Measurements from ENCODE around the gene KRTAP5-2. TPM values are rescaled to one million over a fixed set of nuclear protein-coding genes. Genes with fewer than 3 reads are reported as not detected.

Gene KRTAP5-2
- total and polyA plus RNA-seq, 7 experiments from 2014 or later: not detected

GRCh38 chr11:1548221-1549070 is 49.6 kb downstream of the KRTAP5-2 start:
- Mint-ChIP-seq H3K9me3 (no peaks in the 10 kb centered on the region), H3K36me3 (no peaks in the 10 kb centered on the region), H3K27me3 (peaks cover 17 to 48% (median 20%) of the 10 kb centered on the region in 5 donors), H3K4me1 (peaks cover 0 to 9% (median 0%) of the 10 kb centered on the region in 7 donors), H3K27ac (no peak overlapping the region), H3K4me3 (peak overlapping the region in 5 of 10 donors; percentile 12 to 73 (median 55))
- CTCF ChIA-PET: interaction anchor here (0.7 kb wide), 1 partner anchor 23 kb away, joined by 3 read pairs; no protein-coding TSS in a partner anchor
- no peak overlapping the region for H3K27ac ChIP-seq (ENCODE audit: low read depth, low read length)
- ATAC-seq (no peak), DNase-seq (no peak)
- H3K27me3 ChIP-seq (ENCODE audit: control insufficient read depth in 2 of 2, insufficient read depth in 2 of 2, low read length in 2 of 2): peaks cover 0 to 11% of the 10 kb centered on the region in 2 donors
- H3K9me3 ChIP-seq (ENCODE audit: control insufficient read depth in 2 of 3, low read length in 3 of 3): no peaks in the 10 kb centered on the region
- intact Hi-C loops (cut with micrococcal nuclease): no loop called here
- no peak overlapping the region for H3K4me3 ChIP-seq (ENCODE audit: low read length)
- H3K4me1 ChIP-seq (ENCODE audit: control insufficient read depth in 2 of 2, insufficient read depth in 2 of 2, low read length in 2 of 2): peaks cover 2 to 17% of the 10 kb centered on the region in 2 donors
- no peaks in the 10 kb centered on the region for H3K36me3 ChIP-seq (ENCODE audit: control insufficient read depth in 2 of 3, insufficient read depth in 3 of 3, low read length in 3 of 3)
- POLR2A ChIA-PET: interaction anchor here (3.0 kb wide), 1 partner anchor 25 kb away, joined by 21 read pairs; no protein-coding TSS in a partner anchor

DNA sequence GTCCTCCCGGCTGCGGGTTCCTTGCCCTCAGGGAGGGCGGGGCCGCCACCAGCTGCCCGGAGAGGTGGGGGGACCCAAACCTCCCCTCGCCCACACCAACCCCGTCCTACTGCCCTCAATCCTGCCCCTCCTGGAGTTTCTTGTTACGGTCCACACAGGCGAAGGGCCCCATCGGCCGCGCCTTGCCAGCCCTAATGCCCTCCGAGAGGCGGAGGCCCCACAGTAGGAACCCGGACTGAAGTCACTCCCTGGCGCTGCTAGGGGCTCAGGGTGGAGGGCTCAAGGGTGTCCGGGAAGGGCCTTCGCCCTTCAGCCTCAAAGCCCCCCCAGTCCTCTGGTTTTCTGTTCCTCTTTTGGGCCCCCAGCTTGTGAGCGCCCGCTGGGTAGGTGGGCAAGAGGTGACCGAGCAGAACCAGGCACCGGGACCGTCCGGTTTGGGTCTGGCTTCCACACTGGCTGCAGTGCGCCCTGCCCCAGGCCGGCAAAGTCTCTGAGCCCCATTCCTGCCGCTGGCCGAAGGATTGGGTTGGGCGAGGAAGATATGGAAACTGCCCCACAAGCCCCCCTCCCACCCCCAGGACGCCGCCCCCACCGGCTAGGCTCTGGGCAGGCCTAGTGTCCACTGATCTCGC is 50.5 kb downstream of the KRTAP5-2 start:
- H3K4me3 ChIP-seq (ENCODE audit: low read length): no peak overlapping the region

More for the DNA sequence above, 50.5 kb downstream of the KRTAP5-2 start:
- H3K27ac Mint-ChIP-seq: peak overlapping the region in 1 of 9 donors; percentile 75
- peaks cover 2 to 17% of the 10 kb centered on the region in 2 donors for H3K4me1 ChIP-seq (ENCODE audit: control insufficient read depth in 2 of 2, insufficient read depth in 2 of 2, low read length in 2 of 2)
- no peaks in the 10 kb centered on the region for H3K9me3 ChIP-seq (ENCODE audit: control insufficient read depth in 2 of 3, low read length in 3 of 3)
- no peaks in the 10 kb centered on the region for H3K36me3 ChIP-seq (ENCODE audit: control insufficient read depth in 2 of 3, insufficient read depth in 3 of 3, low read length in 3 of 3)
- H3K27me3 ChIP-seq (ENCODE audit: control insufficient read depth in 2 of 2, insufficient read depth in 2 of 2, low read length in 2 of 2): peaks cover 0 to 11% of the 10 kb centered on the region in 2 donors
- CTCF ChIA-PET: interaction anchor here (0.7 to 2.1 kb wide), 2 partner anchors 22 to 27 kb away, joined by 3 to 30 read pairs; no protein-coding TSS in a partner anchor
- POLR2A ChIA-PET: interaction anchor here (3.0 kb wide), 1 partner anchor 26 kb away, joined by 21 read pairs; no protein-coding TSS in a partner anchor
- H3K4me1 Mint-ChIP-seq: peaks cover 0 to 9% (median 0%) of the 10 kb centered on the region in 7 donors
- intact Hi-C loops (cut with micrococcal nuclease): loop anchor here (2.0 kb wide), 1 partner anchor 81 kb away; the partner anchor contains the start of gene KRTAP5-5 (in 2 of the 2)
- H3K9me3 Mint-ChIP-seq: no peaks in the 10 kb centered on the region
- DNase-seq: no peak
- no peak for ATAC-seq
- H3K36me3 Mint-ChIP-seq: no peaks in the 10 kb centered on the region
- H3K4me3 Mint-ChIP-seq: peak overlapping the region in 7 of 10 donors; percentile 32 to 73 (median 59)
- H3K27me3 Mint-ChIP-seq: peaks cover 17 to 48% (median 20%) of the 10 kb centered on the region in 5 donors
- H3K27ac ChIP-seq (ENCODE audit: low read depth, low read length): no peak overlapping the region

Other genes starting within 250 kb of the KRTAP5-2 start
- under 1 TPM in 3 of 5 experiments, not detected in 2; 0.27 to 0.51 (median 0.30) TPM for gene BRSK2, start 208.4 kb downstream of the KRTAP5-2 start, total RNA-seq
- not detected for gene BRSK2, start 208.4 kb downstream of the KRTAP5-2 start, polyA plus RNA-seq
- 10 to 100 TPM; 38.4 to 59.8 (median 51.2) TPM for gene MOB2, start 111.5 kb downstream of the KRTAP5-2 start, total RNA-seq
- 10 to 100 TPM; 37.6 to 53.8 TPM for gene MOB2, start 111.5 kb downstream of the KRTAP5-2 start, polyA plus RNA-seq
- 10 to 100 TPM in 2 of 5 experiments, 1 to 10 TPM in 2, under 1 TPM in 1; 0.41 to 79.3 (median 4.4) TPM for gene DUSP8, start 26.0 kb downstream of the KRTAP5-2 start, total RNA-seq
- gene DUSP8, start 26.0 kb downstream of the KRTAP5-2 start, polyA plus RNA-seq: under 1 TPM; 0.22 to 0.35 TPM
- gene KRTAP5-1, start 13.0 kb downstream of the KRTAP5-2 start, total RNA-seq: not detected
- not detected for gene KRTAP5-1, start 13.0 kb downstream of the KRTAP5-2 start, polyA plus RNA-seq
- gene KRTAP5-3, start 10.2 kb upstream of the KRTAP5-2 start, total RNA-seq: not detected
- not detected for gene KRTAP5-3, start 10.2 kb upstream of the KRTAP5-2 start, polyA plus RNA-seq
- not detected for gene KRTAP5-4, start 23.8 kb upstream of the KRTAP5-2 start, total RNA-seq
- not detected for gene KRTAP5-4, start 23.8 kb upstream of the KRTAP5-2 start, polyA plus RNA-seq
- gene KRTAP5-5, start 31.5 kb upstream of the KRTAP5-2 start, total RNA-seq: not detected
- gene KRTAP5-5, start 31.5 kb upstream of the KRTAP5-2 start, polyA plus RNA-seq: not detected
- gene KRTAP5-6, start 98.9 kb upstream of the KRTAP5-2 start, total RNA-seq: not detected
- not detected for gene KRTAP5-6, start 98.9 kb upstream of the KRTAP5-2 start, polyA plus RNA-seq
- gene IFITM10, start 152.3 kb upstream of the KRTAP5-2 start, total RNA-seq: 10 to 100 TPM in 1 of 5 experiments, 1 to 10 TPM in 4; 1.4 to 16.0 (median 2.1) TPM
- not detected for gene IFITM10, start 152.3 kb upstream of the KRTAP5-2 start, polyA plus RNA-seq
- 100 to 1,000 TPM; 103 to 378 (median 186) TPM for gene CTSD, start 165.6 kb upstream of the KRTAP5-2 start, total RNA-seq
- 100 to 1,000 TPM; 183 to 218 TPM for gene CTSD, start 165.6 kb upstream of the KRTAP5-2 start, polyA plus RNA-seq
- not detected for gene SYT8, start 236.7 kb upstream of the KRTAP5-2 start, total RNA-seq
- not detected for gene SYT8, start 236.7 kb upstream of the KRTAP5-2 start, polyA plus RNA-seq
- gene TNNI2, start 240.7 kb upstream of the KRTAP5-2 start, total RNA-seq: 1 to 10 TPM in 1 of 5 experiments, under 1 TPM in 1, not detected in 3; 0.61 to 8.8 TPM
- gene TNNI2, start 240.7 kb upstream of the KRTAP5-2 start, polyA plus RNA-seq: under 1 TPM in 1 of 2 donors, not detected in 1; 0.46 TPM